GM23248 (cell line): ENCODE measurements around the gene RPS6KA4. TPM values are rescaled to one million over a fixed set of nuclear protein-coding genes. Genes with fewer than 3 reads are reported as not detected.

Source experiments
- DNase-seq: peaks from one replicate; pipeline ENCODE4 v3.0.0-alpha.2; 2015
- H2AFZ ChIP-seq: fragments of 200-600 bp; sonication (generic); 2 replicates; pipeline ENCODE4 v1.6.1; 2016; ENCODE audit warnings: antibody characterized with exemption
- H3F3A ChIP-seq: fragments of 200-600 bp; sonication (generic); 2 replicates; pipeline ENCODE4 v1.6.1; 2016; ENCODE audit warnings: mild to moderate bottlenecking, antibody characterized with exemption, mixed run types; ENCODE audit not compliant: insufficient read depth
- H3K27ac ChIP-seq: fragments of 200-600 bp; sonication (generic); 2 replicates; pipeline ENCODE4 v1.5.1; 2016; ENCODE audit warnings: mild to moderate bottlenecking
- H3K27me3 ChIP-seq: fragments of 200-600 bp; sonication (generic); replicated peaks from 2 replicates; pipeline ENCODE4 v1.6.1; 2016; ENCODE audit warnings: mild to moderate bottlenecking; ENCODE audit not compliant: insufficient read depth
- H3K36me3 ChIP-seq: fragments of 200-600 bp; sonication (generic); 2 replicates; pipeline ENCODE4 v1.6.1; 2016; ENCODE audit warnings: low read depth, mild to moderate bottlenecking
- H3K4me1 ChIP-seq: fragments of 200-600 bp; sonication (generic); 2 replicates; pipeline ENCODE4 v1.6.1; 2016; ENCODE audit warnings: mild to moderate bottlenecking; ENCODE audit not compliant: insufficient read depth
- H3K4me2 ChIP-seq: fragments of 200-600 bp; sonication (generic); one replicate; pipeline ENCODE4 v1.6.1; 2016; ENCODE audit warnings: mild to moderate bottlenecking; ENCODE audit not compliant: unreplicated experiment
- H3K4me3 ChIP-seq: fragments of 200-600 bp; sonication (generic); 2 replicates; pipeline ENCODE4 v1.5.1; 2016; ENCODE audit warnings: mild to moderate bottlenecking
- H3K79me2 ChIP-seq: fragments of 200-600 bp; sonication (generic); 2 replicates; pipeline ENCODE4 v1.6.1; 2016; ENCODE audit warnings: mild to moderate bottlenecking; ENCODE audit not compliant: insufficient read depth
- H3K9ac ChIP-seq: fragments of 200-600 bp; sonication (generic); 2 replicates; pipeline ENCODE4 v1.6.1; 2016; ENCODE audit warnings: mild to moderate bottlenecking
- H3K9me2 ChIP-seq: fragments of 200-600 bp; sonication (generic); 2 replicates; pipeline ENCODE4 v1.6.1; 2016; ENCODE audit warnings: mixed run types, mild to moderate bottlenecking, moderate library complexity; ENCODE audit not compliant: insufficient read depth
- H3K9me3 ChIP-seq: fragments of 200-600 bp; sonication (generic); one replicate; pipeline ENCODE4 v1.6.1; 2017; ENCODE audit warnings: low read depth
- H4K20me1 ChIP-seq: fragments of 200-600 bp; sonication (generic); 2 replicates; pipeline ENCODE4 v1.6.0; 2016; ENCODE audit not compliant: insufficient read depth
- EZH2 ChIP-seq: fragments of 200-600 bp; sonication (generic); IDR thresholded peaks from 2 replicates; pipeline ENCODE4 v1.6.1; 2018; ENCODE audit warnings: antibody characterized with exemption, mild to moderate bottlenecking; ENCODE audit not compliant: insufficient read depth, poor library complexity, severe bottlenecking
- EZH2phosphoT487 ChIP-seq: fragments of 200-600 bp; sonication (generic); IDR thresholded peaks from 2 replicates; pipeline ENCODE4 v1.6.1; 2018; ENCODE audit warnings: antibody characterized with exemption, moderate library complexity, mild to moderate bottlenecking, low read depth; ENCODE audit not compliant: insufficient read depth
- WGBS, 2 experiments: methylation state at CpG; one replicate each; pipeline ENCODE4 v1.1.6; 2015 to 2017; ENCODE audit warnings: low lambda C conversion rate in 2 of 2, low coverage in 1 of 2; ENCODE audit errors: missing lambda C conversion rate in 2 of 2; 5-methylcytosine and 5-hydroxymethylcytosine counted together
- in situ Hi-C: fragments of 300-500 bp; cut with MboI; formaldehyde crosslinking; loops from 2 replicates; pipeline ENCODE4 v1.15.0; 2020
- polyA plus RNA-seq: library from polyadenylated mRNA; unstranded; fragments of >200 nt; fragmentation: Nextera tagmentation; extraction: Ambion mirVana; gene quantifications from 2 replicates; pipeline ENCODE4 v1.2.1, GENCODE V29; 2016
- total RNA-seq: library from RNA; depleted of rRNA; stranded (reverse); fragments of >200 nt; shearing (Covaris generic); gene quantifications from 2 replicates; pipeline ENCODE4 v1.2.3, GENCODE V29; 2014

The RPS6KA4 gene
- total and polyA plus RNA-seq, 2 experiments from 2014 or later: 12.2 to 61.0 TPM

- DNase-seq: peak; percentile 37
- H3K36me3 ChIP-seq: peaks cover 4% of the 10 kb centered on the region; the same call in 1 of the 2 replicates
- peaks cover 4% of the 10 kb centered on the region; the same call in 1 of the 2 replicates for H3F3A ChIP-seq
- in situ Hi-C loops: no loop called here
- peaks cover 16% of the 10 kb centered on the region for H3K4me1 ChIP-seq
- H3K9me3 ChIP-seq: no peaks in the 10 kb centered on the region
- H3K27me3 ChIP-seq: no peaks in the 10 kb centered on the region
- peak overlapping the region; percentile 86 for H3K9ac ChIP-seq
- peak overlapping the region; percentile 88; the same call in 1 of the 2 replicates for H3K4me3 ChIP-seq
- 63 to 70% methylated on average over 12 to 13 of the region's 13 CpGs for WGBS, 2 experiments
- no peaks in the 10 kb centered on the region for H3K9me2 ChIP-seq
- peak overlapping the region; percentile 18; the same call in 1 of the 2 replicates for H2AFZ ChIP-seq
- peak overlapping the region; percentile 95 for H3K4me2 ChIP-seq
- no peaks in the 10 kb centered on the region for H4K20me1 ChIP-seq
- H3K27ac ChIP-seq: peak overlapping the region; percentile 68; the same call in 1 of the 2 replicates
- no peak for TF ChIP-seq EZH2phosphoT487
- TF ChIP-seq EZH2: no peak
- peaks cover 13% of the 10 kb centered on the region for H3K79me2 ChIP-seq
Observed at GRCh38 chr11:64357904-64358535, 942 bp upstream of the RPS6KA4 start.

- Histone ChIP-seq H3K4me3 (peak overlapping the region; percentile 88), H3K27me3 (no peaks in the 10 kb centered on the region), H3K9ac (peak overlapping the region; percentile 86), H3K9me2 (no peaks in the 10 kb centered on the region), H2AFZ (peak overlapping the region; percentile 83), H3K4me1 (peaks cover 16% of the 10 kb centered on the region), H3K4me2 (peak overlapping the region; percentile 95), H3K27ac (peak overlapping the region; percentile 68), H3K79me2 (peaks cover 13% of the 10 kb centered on the region), H3F3A (peaks cover 4% of the 10 kb centered on the region; the same call in 1 of the 2 replicates), H3K9me3 (no peaks in the 10 kb centered on the region), H3K36me3 (peaks cover 8% of the 10 kb centered on the region; the same call in 1 of the 2 replicates), H4K20me1 (no peaks in the 10 kb centered on the region)
- DNase-seq: no peak
- in situ Hi-C loops: no loop called here
- WGBS, 2 experiments: 3 to 5% methylated on average over 6 to 7 of the region's 7 CpGs
- TF ChIP-seq EZH2 (no peak), EZH2phosphoT487 (no peak)
Observed at GRCh38 chr11:64358536-64358906, 441 bp upstream of the RPS6KA4 start.

- Histone ChIP-seq H3K9me3 (no peaks in the 10 kb centered on the region), H3K4me1 (peaks cover 16% of the 10 kb centered on the region), H4K20me1 (no peaks in the 10 kb centered on the region), H3K9me2 (no peaks in the 10 kb centered on the region), H3K27me3 (no peaks in the 10 kb centered on the region), H3K4me2 (peak overlapping the region; percentile 95), H3K4me3 (peak overlapping the region; percentile 88), H3K9ac (peak overlapping the region; percentile 86), H3K79me2 (peaks cover 13% of the 10 kb centered on the region), H2AFZ (no peak overlapping the region), H3K27ac (no peak overlapping the region), H3F3A (peaks cover 4% of the 10 kb centered on the region; the same call in 1 of the 2 replicates), H3K36me3 (peaks cover 8% of the 10 kb centered on the region; the same call in 1 of the 2 replicates)
- in situ Hi-C loops: no loop called here
- TF ChIP-seq EZH2: no peak
- no peak for TF ChIP-seq EZH2phosphoT487
- WGBS, 2 experiments: 79% methylated on average over 31 to 38 of the region's 38 CpGs
- DNase-seq: peak; percentile 16
Observed at GRCh38 chr11:64359712-64360445, 917 bp downstream of the RPS6KA4 start.

GRCh38 chr11:64360448-64360921 is 1.5 kb downstream of the RPS6KA4 start:
- H3K79me2 ChIP-seq: peaks cover 13% of the 10 kb centered on the region
- in situ Hi-C loops: no loop called here

More at GRCh38 chr11:64360448-64360921, 1.5 kb downstream of the RPS6KA4 start:
- no peaks in the 10 kb centered on the region for H3K27me3 ChIP-seq
- peaks cover 14% of the 10 kb centered on the region for H3K4me1 ChIP-seq
- no peaks in the 10 kb centered on the region for H4K20me1 ChIP-seq
- peaks cover 10% of the 10 kb centered on the region; the same call in 1 of the 2 replicates for H3K36me3 ChIP-seq
- TF ChIP-seq EZH2phosphoT487 (no peak), EZH2 (no peak)
- peaks cover 4% of the 10 kb centered on the region; the same call in 1 of the 2 replicates for H3F3A ChIP-seq
- no peak overlapping the region for H3K27ac ChIP-seq
- H3K4me3 ChIP-seq: no peak overlapping the region
- H2AFZ ChIP-seq: no peak overlapping the region
- H3K9me3 ChIP-seq: no peaks in the 10 kb centered on the region
- H3K4me2 ChIP-seq: no peak overlapping the region
- DNase-seq: no peak
- H3K9me2 ChIP-seq: no peaks in the 10 kb centered on the region
- 79 to 93% methylated on average over 11 to 13 of the region's 13 CpGs for WGBS, 2 experiments
- H3K9ac ChIP-seq: no peak overlapping the region
